Thymus (tissue), 14 donors: ENCODE results near the gene ABCC2. TPM values are rescaled to one million over a fixed set of nuclear protein-coding genes. Genes with fewer than 3 reads are reported as not detected.
A peak's percentile ranks its signal among the peaks of the same experiment; 100 is the strongest.
"Not testable (repeated sequence)": the region's sequence is repeated elsewhere in the genome, so short reads cannot be mapped to it uniquely, and the experiment has no call there.

Source experiments
- DNase-seq, 9 donors: peaks; one replicate each; pipeline ENCODE4 v3.0.0-alpha.2; 2013; ENCODE audit warnings: low spot score in 9 of 9, low read depth in 6 of 9, missing footprints in 1 of 9
- H3K27ac ChIP-seq, 2 donors: one replicate each; pipeline ENCODE4 v1.5.1; 2013; ENCODE audit warnings: control low read depth in 1 of 2, low read depth in 1 of 2, low read length in 1 of 2, mild to moderate bottlenecking in 1 of 2, moderate library complexity in 1 of 2
- H3K27me3 ChIP-seq, 2 donors: one replicate each; pipeline ENCODE4 v1.5.1; 2013; ENCODE audit warnings: low read length in 1 of 2; ENCODE audit not compliant: control insufficient read depth in 2 of 2, insufficient read depth in 1 of 2
- H3K36me3 ChIP-seq, 2 donors: one replicate each; pipeline ENCODE4 v1.5.1; 2013; ENCODE audit warnings: low read length in 1 of 2, mild to moderate bottlenecking in 1 of 2, moderate library complexity in 1 of 2; ENCODE audit not compliant: control insufficient read depth in 2 of 2, insufficient read depth in 2 of 2
- H3K4me1 ChIP-seq, 2 donors: one replicate each; pipeline ENCODE4 v1.5.1; 2013; ENCODE audit warnings: low read length in 2 of 2; ENCODE audit not compliant: control insufficient read depth in 2 of 2, insufficient read depth in 2 of 2
- H3K4me3 ChIP-seq, 2 donors: one replicate each; pipeline ENCODE4 v1.5.1; 2013; ENCODE audit warnings: low read length in 2 of 2, control low read depth in 1 of 2, mild to moderate bottlenecking in 1 of 2
- H3K9me3 ChIP-seq, 2 donors: one replicate each; pipeline ENCODE4 v1.5.1; 2013; ENCODE audit warnings: low read length in 1 of 2, mild to moderate bottlenecking in 1 of 2; ENCODE audit not compliant: control insufficient read depth in 2 of 2, insufficient read depth in 1 of 2
- WGBS: extraction: QIAGEN DNeasy Blood & Tissue Kit; methylation state at CpG from one replicate; pipeline ENCODE4 v1.1.7; 2013; 5-methylcytosine and 5-hydroxymethylcytosine counted together
- long read RNA-seq, 10 donors: transcript quantifications; one replicate each; lab custom pipeline, GENCODE V29; 2026
- polyA plus RNA-seq: library from polyadenylated mRNA; stranded (reverse); fragments of 200-250 nt; gene quantifications from one replicate; pipeline ENCODE4 v1.2.3, GENCODE V29; 2013
- total RNA-seq: library from RNA; stranded (reverse); fragments of 120-200 nt; gene quantifications from one replicate; pipeline ENCODE4 v1.2.4, GENCODE V29; 2013
- donor health status: healthy.

The ABCC2 gene
- total RNA-seq: 1.1 TPM
- polyA plus RNA-seq: 1.9 TPM
- long read RNA-seq, donor 1: 0 reads
- long read RNA-seq, donor 2: 0 reads
- long read RNA-seq, donor 3: 0 reads
- long read RNA-seq, donor 4: 0 reads
- long read RNA-seq, donor 5: 0 reads
- long read RNA-seq, donor 6: 0 reads
- long read RNA-seq, donor 7: 0 reads
- long read RNA-seq, donor 8: 0 reads
- long read RNA-seq, donor 9: 0 reads
- long read RNA-seq, donor 10: 0 reads

- DNase-seq: no peak
- no peaks in the 10 kb centered on the region for H3K9me3 ChIP-seq
- H3K27ac ChIP-seq: no peak within 1 kb of the TSS
- no peaks in the 10 kb centered on the region for H3K36me3 ChIP-seq
- H3K27me3 ChIP-seq: no peaks in the 10 kb centered on the region
- peaks cover 0 to 7% of the 10 kb centered on the region in 2 donors for H3K4me1 ChIP-seq
- no peak within 1 kb of the TSS for H3K4me3 ChIP-seq
- 82% methylated on average over 7 of the region's 7 CpGs for whole genome bisulfite sequencing
Measured at GRCh38 chr10:99782447-99783286, at the start of gene ABCC2. Gene ABCC2 (plus strand): TSS chr10:99782640. CDS start chr10:99782845, 205 bp downstream.

DNA sequence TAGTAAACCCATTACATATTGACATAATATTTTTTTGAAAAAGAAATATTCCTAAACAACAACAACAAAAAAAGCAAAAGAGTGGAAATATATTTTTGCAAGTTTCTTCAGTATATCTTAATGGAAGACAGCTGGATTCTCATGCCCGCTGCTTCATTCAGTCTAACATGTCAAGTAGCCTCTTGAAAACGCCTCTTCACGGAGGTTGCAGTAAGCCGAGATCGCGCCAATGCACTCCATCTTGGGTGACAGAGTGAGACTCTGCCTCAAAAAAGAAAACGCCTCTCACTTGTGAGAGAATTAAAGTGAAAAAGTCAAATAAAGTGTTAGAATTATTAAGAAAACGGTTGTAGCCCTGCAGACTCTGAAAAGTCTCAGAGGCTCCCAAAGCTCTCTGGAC, 49.1 kb upstream of the ABCC2 start:
- DNase-seq: peak in 1 of 9 donors; percentile 1
- H3K4me1 ChIP-seq: peaks cover 11 to 13% of the 10 kb centered on the region in 2 donors
- WGBS: 92% methylated on average over 8 of the region's 8 CpGs

GRCh38 chr10:99734111-99734510, 48.3 kb upstream of the ABCC2 start:
- Histone ChIP-seq H3K36me3 (peaks cover 9 to 28% of the 10 kb centered on the region in 2 donors), H3K4me1 (peaks cover 11 to 13% of the 10 kb centered on the region in 2 donors)
- H3K27me3 ChIP-seq, DNase-seq, H3K4me3 ChIP-seq, H3K9me3 ChIP-seq, H3K27ac ChIP-seq: not testable (repeated sequence)
- WGBS: 96% methylated on average over 10 of the region's 10 CpGs

More for the DNA sequence above, 49.1 kb upstream of the ABCC2 start:
- Histone ChIP-seq H3K9me3 (no peaks in the 10 kb centered on the region), H3K36me3 (peaks cover 9 to 24% of the 10 kb centered on the region in 2 donors), H3K4me3 (no peak overlapping the region), H3K27ac (no peak overlapping the region), H3K27me3 (no peaks in the 10 kb centered on the region)

DNA sequence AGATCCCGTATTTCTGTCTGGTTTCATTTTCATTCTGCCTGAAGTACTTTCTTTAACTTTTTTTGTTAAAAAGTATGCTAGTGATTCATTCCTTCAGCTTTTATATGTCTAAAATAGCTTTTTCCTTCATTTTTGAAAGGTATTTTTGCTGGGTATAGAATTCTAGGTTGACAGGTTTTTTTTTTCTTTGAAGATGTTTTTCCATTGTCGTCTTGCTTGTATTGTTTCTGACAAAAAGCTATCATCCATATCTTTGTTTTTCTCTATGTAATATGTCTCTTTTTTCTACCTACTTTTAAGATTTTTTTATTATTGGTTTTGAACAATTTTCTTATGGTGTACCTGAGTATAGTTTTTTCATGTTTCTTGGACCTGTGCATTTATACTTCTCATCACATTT, 42.2 kb upstream of the ABCC2 start:
- Histone ChIP-seq H3K27ac (no peak overlapping the region), H3K27me3 (no peaks in the 10 kb centered on the region), H3K4me3 (no peak overlapping the region), H3K36me3 (peaks cover 31 to 75% of the 10 kb centered on the region in 2 donors), H3K4me1 (no peaks in the 10 kb centered on the region), H3K9me3 (peaks cover 0 to 1% of the 10 kb centered on the region in 2 donors)
- DNase-seq: peak in 1 of 9 donors; percentile 14
- 96% methylated on average over 2 of the region's 2 CpGs for WGBS

DNA sequence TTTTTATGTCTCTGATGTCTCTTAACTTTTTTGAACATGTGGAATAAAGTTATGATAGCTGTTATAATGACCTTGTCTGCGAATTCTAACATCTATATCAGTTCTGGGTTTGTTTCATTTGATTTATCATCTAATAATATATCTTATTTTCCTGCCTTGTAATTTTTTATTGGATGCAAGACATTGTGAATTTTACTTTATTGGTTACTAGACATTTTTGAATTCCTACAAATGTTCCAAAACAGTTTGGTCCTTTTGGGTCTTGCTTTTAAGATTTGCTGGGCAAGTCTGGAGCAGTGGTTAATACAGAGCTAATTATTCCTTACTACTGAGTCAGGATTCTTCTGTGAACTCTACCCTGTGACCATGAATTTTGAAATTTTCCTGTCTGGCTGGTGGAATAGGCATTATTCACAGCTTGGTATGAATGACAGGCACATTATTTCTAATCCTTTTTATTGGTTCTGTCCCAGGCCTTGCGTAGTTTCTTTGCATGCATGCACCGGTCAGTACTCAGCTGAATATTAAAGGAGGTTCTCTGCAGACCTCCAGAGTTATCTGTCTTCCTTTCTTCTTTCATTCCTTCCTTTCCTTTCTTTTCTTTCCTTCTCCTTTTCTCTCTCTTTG, 41.4 kb upstream of the ABCC2 start:
- H3K4me3 ChIP-seq: no peak overlapping the region
- peaks cover 0 to 1% of the 10 kb centered on the region in 2 donors for H3K9me3 ChIP-seq
- peaks cover 35 to 80% of the 10 kb centered on the region in 2 donors for H3K36me3 ChIP-seq
- no peaks in the 10 kb centered on the region for H3K4me1 ChIP-seq
- H3K27me3 ChIP-seq: no peaks in the 10 kb centered on the region
- no peak overlapping the region for H3K27ac ChIP-seq
- WGBS: 99% methylated on average over 3 of the region's 3 CpGs
- no peak for DNase-seq

DNA sequence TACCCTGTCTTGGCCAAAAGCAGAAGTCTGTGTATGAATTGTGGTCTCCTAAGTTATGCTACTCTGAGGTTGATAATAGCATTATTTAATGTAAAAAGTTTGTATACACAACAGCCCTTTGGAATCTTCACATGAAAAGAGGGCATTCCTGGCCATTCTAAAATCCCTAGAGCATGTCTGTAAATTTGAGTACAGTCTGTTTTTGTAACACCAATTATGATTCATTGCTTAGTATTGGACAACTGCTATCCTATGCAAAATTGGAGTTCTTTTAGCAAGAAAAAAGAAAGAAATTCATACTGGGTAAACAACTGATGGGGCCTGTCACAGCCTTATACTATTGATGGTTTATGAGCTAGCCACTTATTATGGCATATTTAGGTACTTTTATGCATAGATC, 40.2 kb upstream of the ABCC2 start:
- no peak for DNase-seq
- Histone ChIP-seq H3K36me3 (peaks cover 37 to 77% of the 10 kb centered on the region in 2 donors), H3K9me3 (peaks cover 0 to 1% of the 10 kb centered on the region in 2 donors)

GRCh38 chr10:99742701-99743100, 39.7 kb upstream of the ABCC2 start:
- Histone ChIP-seq H3K4me3 (no peak overlapping the region), H3K4me1 (no peaks in the 10 kb centered on the region), H3K36me3 (peaks cover 37 to 77% of the 10 kb centered on the region in 2 donors), H3K27ac (no peak overlapping the region), H3K9me3 (peaks cover 0 to 1% of the 10 kb centered on the region in 2 donors), H3K27me3 (no peaks in the 10 kb centered on the region)
- 96% methylated on average over 2 of the region's 2 CpGs for WGBS
- no peak for DNase-seq

More for the DNA sequence above, 40.2 kb upstream of the ABCC2 start:
- no peaks in the 10 kb centered on the region for H3K4me1 ChIP-seq
- H3K4me3 ChIP-seq: no peak overlapping the region
- H3K27ac ChIP-seq: no peak overlapping the region
- no peaks in the 10 kb centered on the region for H3K27me3 ChIP-seq

GRCh38 chr10:99743841-99744240, 38.6 kb upstream of the ABCC2 start:
- Histone ChIP-seq H3K36me3 (peaks cover 38 to 81% of the 10 kb centered on the region in 2 donors), H3K4me3 (no peak overlapping the region), H3K4me1 (no peaks in the 10 kb centered on the region), H3K9me3 (peaks cover 0 to 1% of the 10 kb centered on the region in 2 donors), H3K27ac (no peak overlapping the region), H3K27me3 (no peaks in the 10 kb centered on the region)
- no peak for DNase-seq
- 96% methylated on average over 3 of the region's 3 CpGs for WGBS

- H3K4me1 ChIP-seq, H3K27ac ChIP-seq, H3K27me3 ChIP-seq, H3K9me3 ChIP-seq, H3K4me3 ChIP-seq, DNase-seq: not testable (repeated sequence)
- H3K36me3 ChIP-seq: peaks cover 36 to 77% of the 10 kb centered on the region in 2 donors
- WGBS: 97% methylated on average over 2 of the region's 2 CpGs
Measured at GRCh38 chr10:99746166-99746565, 36.3 kb upstream of the ABCC2 start.
